B cell (primary cell): ENCODE results near the gene VPS11. TPM values are rescaled to one million over a fixed set of nuclear protein-coding genes. Genes with fewer than 3 reads are reported as not detected.

ENCODE experiments used
- ATAC-seq: fragments of 200-7000 bp; cut with Tn5 transposase; one replicate; pipeline ENCODE4 v1.10.0; 2021; ENCODE audit warnings: low read depth, mild to moderate bottlenecking, moderate number of reproducible peaks, moderate library complexity
- CTCF ChIA-PET: fragments of 350-600 bp; sonication (Branson Sonifier 250); formaldehyde crosslinking; loops from one replicate; lab custom pipeline; 2021; ENCODE audit warnings: antibody characterized with exemption, inconsistent platforms; lab: Charles Lee
- POLR2A ChIA-PET: fragments of 350-600 bp; sonication (Branson Sonifier 250); formaldehyde crosslinking; loops from one replicate; lab custom pipeline; 2021; ENCODE audit warnings: antibody characterized with exemption; lab: Charles Lee
- DNase-seq: peaks from one replicate; pipeline ENCODE4 v3.0.0; 2013
- H2AFZ ChIP-seq: 2 replicates; pipeline ENCODE4 v1.6.1; 2012; ENCODE audit warnings: mild to moderate bottlenecking, low read depth, low read length; ENCODE audit not compliant: insufficient read depth, poor library complexity, severe bottlenecking
- H3K27ac ChIP-seq, 2 donors: 1 replicate in 1 of 2; 2 replicates in 1 of 2; pipeline ENCODE4 v1.5.1; 2012 to 2013; ENCODE audit warnings: low read length in 2 of 2, mild to moderate bottlenecking in 2 of 2, moderate library complexity in 1 of 2
- H3K27me3 ChIP-seq, 4 experiments: fragments of 200-600 bp in 1 of 4; sonication (generic) in 1 of 4; replicated peaks in 1 of 4; 1 replicate in 2 of 4; 2 replicates in 2 of 4; pipeline versions ENCODE4 v1.6.1 to v1.7.0; 2013 to 2016; ENCODE audit warnings: low read length in 3 of 4, mild to moderate bottlenecking in 2 of 4, mixed read lengths in 1 of 4, moderate library complexity in 1 of 4; ENCODE audit not compliant: insufficient read depth in 4 of 4, control insufficient read depth in 3 of 4; ENCODE audit errors: control extremely low read depth in 1 of 4
- H3K36me3 ChIP-seq, 2 experiments: replicated peaks in 1 of 2; 1 replicate in 1 of 2; 2 replicates in 1 of 2; pipeline versions ENCODE4 v1.6.1 to v1.7.1; 2013; ENCODE audit warnings: low read length in 1 of 2; ENCODE audit not compliant: insufficient read depth in 2 of 2, control insufficient read depth in 1 of 2; ENCODE audit errors: control extremely low read depth in 1 of 2, extremely low read depth in 1 of 2
- H3K4me1 ChIP-seq, 2 donors: fragments of 200-600 bp in 1 of 2; sonication (generic) in 1 of 2; 1 replicate in 1 of 2; 2 replicates in 1 of 2; pipeline versions ENCODE4 v1.5.1 to v1.6.1; 2013 to 2017; ENCODE audit warnings: low read length in 2 of 2; ENCODE audit not compliant: control insufficient read depth in 2 of 2, insufficient read depth in 2 of 2
- H3K4me2 ChIP-seq: replicated peaks from 2 replicates; pipeline ENCODE3; 2012; ENCODE audit warnings: mild to moderate bottlenecking, low read depth, low read length; ENCODE audit not compliant: poor library complexity, severe bottlenecking
- H3K4me3 ChIP-seq, 5 experiments: fragments of 200-600 bp in 1 of 5; sonication (generic) in 1 of 5; 1 replicate in 3 of 5; 2 replicates in 2 of 5; pipeline versions ENCODE4 v1.5.1 to v1.7.0; 2011 to 2016; ENCODE audit warnings: low read length in 4 of 5, mild to moderate bottlenecking in 4 of 5, low read depth in 2 of 5, control low read depth in 1 of 5, moderate library complexity in 1 of 5; ENCODE audit not compliant: insufficient read depth in 1 of 5; ENCODE audit errors: control extremely low read depth in 1 of 5, extremely low read depth in 1 of 5
- H3K79me2 ChIP-seq: fragments of 200-600 bp; sonication (generic); one replicate; pipeline ENCODE4 v1.6.0; 2016; ENCODE audit warnings: low read length; ENCODE audit not compliant: control insufficient read depth, insufficient read depth
- H3K9ac ChIP-seq: fragments of 200-600 bp; sonication (generic); 2 replicates; pipeline ENCODE4 v1.6.1; 2017; ENCODE audit warnings: mild to moderate bottlenecking, low read length, moderate library complexity
- H3K9me3 ChIP-seq, 3 donors: one replicate each; pipeline versions ENCODE4 v1.6.1 to v1.7.1; 2013; ENCODE audit warnings: low read length in 2 of 3; ENCODE audit not compliant: control insufficient read depth in 2 of 3, insufficient read depth in 1 of 3; ENCODE audit errors: control extremely low read depth in 1 of 3
- H4K20me1 ChIP-seq: 2 replicates; pipeline ENCODE4 v1.6.0; 2012; ENCODE audit warnings: mild to moderate bottlenecking, low read length; ENCODE audit not compliant: insufficient read depth, control insufficient read depth, poor library complexity, severe bottlenecking
- H3K27ac Mint-ChIP-seq: one replicate; pipeline ENCODE4 v1.8.0; 2021; ENCODE audit warnings: mixed read lengths
- H3K27me3 Mint-ChIP-seq: one replicate; pipeline ENCODE4 v1.8.0; 2021; ENCODE audit warnings: mixed read lengths
- H3K4me1 Mint-ChIP-seq: one replicate; pipeline ENCODE4 v1.8.0; 2021; ENCODE audit warnings: mixed read lengths
- H3K4me3 Mint-ChIP-seq: one replicate; pipeline ENCODE4 v1.8.0; 2021; ENCODE audit warnings: mixed read lengths
- H3K9me3 Mint-ChIP-seq: one replicate; pipeline ENCODE4 v1.8.0; 2022; ENCODE audit warnings: mixed read lengths; ENCODE audit not compliant: insufficient read depth
- EZH2 ChIP-seq: IDR thresholded peaks from 2 replicates; pipeline ENCODE4 v1.6.1; 2012; ENCODE audit warnings: borderline replicate concordance, low read depth, mild to moderate bottlenecking, moderate library complexity, low read length; ENCODE audit not compliant: insufficient read depth, poor library complexity, severe bottlenecking
- WGBS: methylation state at CpG from one replicate; pipeline ENCODE4 v1.1.5; 2013; ENCODE audit warnings: missing lambda C conversion rate; ENCODE audit not compliant: insufficient coverage; 5-methylcytosine and 5-hydroxymethylcytosine counted together
- intact Hi-C: fragments of 100-400 bp; cut with micrococcal nuclease; formaldehyde crosslinking; loops from one replicate; pipeline ENCODE4 v1.10.0; 2022
- polyA plus RNA-seq: library from polyadenylated mRNA; depleted of rRNA; stranded (reverse); fragments of >200 nt; gene quantifications from 2 replicates; pipeline ENCODE4 v1.2.3, GENCODE V29; 2012
- total RNA-seq, 2 donors: library from RNA; stranded (reverse); fragments of 120-200 nt in 1 of 2; gene quantifications; 1 replicate in 1 of 2; 2 replicates in 1 of 2; pipeline versions ENCODE4 v1.2.3 to v1.2.4, GENCODE V29; 2013 to 2022
- TF ChIP-seq, protein P1 (sequence below): fragments of 200-600 bp; IDR thresholded peaks from one replicate; pipeline ENCODE4 v1.8.0; 2022; ENCODE audit warnings: antibody characterized with exemption, mild to moderate bottlenecking

Gene VPS11
- total and polyA plus RNA-seq, 2 donors (not counting 1 experiment from before 2014, with no cell fraction given) = 35.7 to 64.7 TPM

DNA sequence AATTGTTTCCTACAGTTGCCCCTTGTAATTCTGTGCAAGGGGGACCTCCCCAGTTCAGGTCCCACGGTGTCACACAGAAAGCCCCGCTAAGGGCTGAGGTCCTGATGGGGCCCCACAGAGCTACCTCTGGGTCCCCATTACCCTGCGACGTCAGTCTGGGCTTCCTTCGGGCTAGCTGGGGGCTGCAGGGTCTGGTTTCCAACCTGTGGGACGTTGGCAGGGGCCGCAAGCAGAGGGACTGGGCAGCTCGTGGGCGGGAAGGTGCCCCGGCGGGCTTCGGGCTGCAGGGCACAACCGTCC, 37.6 kb upstream of the VPS11 start:
- ATAC-seq (no peak), DNase-seq (no peak)
- Histone ChIP-seq H3K4me2 (peak overlapping the region; percentile 92), H3K4me3 (peak overlapping the region in 4 of 5 experiments; percentile 80 to 89 (median 86)), H3K36me3 (peaks cover 0 to 11% of the 10 kb centered on the region in 2 experiments), H3K27me3 (no peaks in the 10 kb centered on the region), H3K9me3 (no peaks in the 10 kb centered on the region), H4K20me1 (no peaks in the 10 kb centered on the region), H2AFZ (peak overlapping the region; percentile 98), H3K9ac (peak overlapping the region; percentile 85), H3K79me2 (peaks cover 16% of the 10 kb centered on the region), H3K27ac (peak overlapping the region in 1 of 2 donors; percentile 74), H3K4me1 (peaks cover 4 to 10% of the 10 kb centered on the region in 2 donors)
- H3K9me3 Mint-ChIP-seq = no peaks in the 10 kb centered on the region
- H3K27ac Mint-ChIP-seq = peak overlapping the region; percentile 23
- H3K4me3 Mint-ChIP-seq = peak overlapping the region; percentile 92
- CTCF ChIA-PET = interaction anchor here (1.1 to 3.2 kb wide), 4 partner anchors 11 to 56 kb away, joined by 3 to 14 read pairs (median 4); partner anchors contain the start of genes RPS25 and TRAPPC4
- H3K27me3 Mint-ChIP-seq = no peaks in the 10 kb centered on the region
- TF ChIP-seq, protein P1, sequence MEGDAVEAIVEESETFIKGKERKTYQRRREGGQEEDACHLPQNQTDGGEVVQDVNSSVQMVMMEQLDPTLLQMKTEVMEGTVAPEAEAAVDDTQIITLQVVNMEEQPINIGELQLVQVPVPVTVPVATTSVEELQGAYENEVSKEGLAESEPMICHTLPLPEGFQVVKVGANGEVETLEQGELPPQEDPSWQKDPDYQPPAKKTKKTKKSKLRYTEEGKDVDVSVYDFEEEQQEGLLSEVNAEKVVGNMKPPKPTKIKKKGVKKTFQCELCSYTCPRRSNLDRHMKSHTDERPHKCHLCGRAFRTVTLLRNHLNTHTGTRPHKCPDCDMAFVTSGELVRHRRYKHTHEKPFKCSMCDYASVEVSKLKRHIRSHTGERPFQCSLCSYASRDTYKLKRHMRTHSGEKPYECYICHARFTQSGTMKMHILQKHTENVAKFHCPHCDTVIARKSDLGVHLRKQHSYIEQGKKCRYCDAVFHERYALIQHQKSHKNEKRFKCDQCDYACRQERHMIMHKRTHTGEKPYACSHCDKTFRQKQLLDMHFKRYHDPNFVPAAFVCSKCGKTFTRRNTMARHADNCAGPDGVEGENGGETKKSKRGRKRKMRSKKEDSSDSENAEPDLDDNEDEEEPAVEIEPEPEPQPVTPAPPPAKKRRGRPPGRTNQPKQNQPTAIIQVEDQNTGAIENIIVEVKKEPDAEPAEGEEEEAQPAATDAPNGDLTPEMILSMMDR = no peak
- no peak for TF ChIP-seq EZH2
- peaks cover 20% of the 10 kb centered on the region for H3K4me1 Mint-ChIP-seq
- 11% methylated on average over 13 of the region's 13 CpGs for WGBS
- POLR2A ChIA-PET = interaction anchor here (0.9 to 1.5 kb wide), 3 partner anchors 11 to 72 kb away, joined by 3 to 5 read pairs (median 3); partner anchors contain the start of genes DPAGT1, RPS25 and TRAPPC4
- intact Hi-C loops = loop anchor here (1.0 kb wide), 6 partner anchors 12 to 91 kb away; partner anchors contain the start of genes CENATAC, HINFP, HYOU1 and RPS25
